Measurements from ENCODE around the gene WDR55.
"Not testable (repeated sequence)": the region's sequence is repeated elsewhere in the genome, so short reads cannot be mapped to it uniquely, and the experiment has no call there.

Gene WDR55

GRCh38 chr5:140660371-140660770 lies 4.3 kb upstream of the WDR55 start:
- DNase-seq: not testable (repeated sequence)

DNA sequence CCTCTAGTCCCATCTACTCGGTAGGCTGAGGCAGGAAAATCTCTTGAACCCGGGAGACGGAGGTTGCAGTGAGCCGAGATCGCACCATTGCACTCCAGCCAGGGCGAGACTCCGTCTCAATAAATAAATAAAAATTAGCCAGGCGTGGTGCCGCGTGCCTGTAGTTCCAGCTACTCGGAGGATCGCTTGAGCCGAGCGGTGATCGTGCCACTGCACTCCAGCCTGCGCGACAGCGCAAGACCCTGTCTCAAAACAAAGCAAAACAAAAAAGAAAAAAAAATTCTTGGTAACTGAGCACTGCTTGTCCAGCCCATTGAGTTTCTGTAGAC lies 710 bp upstream of the WDR55 start:
- no peak for DNase-seq

DNA sequence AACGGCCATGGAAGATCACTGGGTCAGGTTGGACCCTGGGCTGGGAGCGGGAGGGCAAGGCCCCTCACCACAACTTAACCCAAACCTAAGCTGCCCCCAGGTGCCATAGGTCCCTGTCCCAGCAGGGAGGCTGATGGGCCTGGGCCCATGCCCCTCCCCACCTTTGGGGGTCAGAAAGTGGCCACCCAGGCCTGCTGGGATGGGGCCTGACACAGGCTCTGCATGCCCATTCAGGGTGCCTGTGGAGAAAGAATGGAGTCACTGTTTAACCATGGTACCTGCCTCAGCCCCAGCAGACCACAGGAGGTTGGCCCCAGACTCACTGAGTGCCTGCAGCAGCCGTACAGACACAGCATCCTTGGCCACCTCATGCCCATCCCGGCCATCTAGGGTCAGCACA lies 6.3 kb downstream of the WDR55 start:
- not testable (repeated sequence) for DNase-seq

DNA sequence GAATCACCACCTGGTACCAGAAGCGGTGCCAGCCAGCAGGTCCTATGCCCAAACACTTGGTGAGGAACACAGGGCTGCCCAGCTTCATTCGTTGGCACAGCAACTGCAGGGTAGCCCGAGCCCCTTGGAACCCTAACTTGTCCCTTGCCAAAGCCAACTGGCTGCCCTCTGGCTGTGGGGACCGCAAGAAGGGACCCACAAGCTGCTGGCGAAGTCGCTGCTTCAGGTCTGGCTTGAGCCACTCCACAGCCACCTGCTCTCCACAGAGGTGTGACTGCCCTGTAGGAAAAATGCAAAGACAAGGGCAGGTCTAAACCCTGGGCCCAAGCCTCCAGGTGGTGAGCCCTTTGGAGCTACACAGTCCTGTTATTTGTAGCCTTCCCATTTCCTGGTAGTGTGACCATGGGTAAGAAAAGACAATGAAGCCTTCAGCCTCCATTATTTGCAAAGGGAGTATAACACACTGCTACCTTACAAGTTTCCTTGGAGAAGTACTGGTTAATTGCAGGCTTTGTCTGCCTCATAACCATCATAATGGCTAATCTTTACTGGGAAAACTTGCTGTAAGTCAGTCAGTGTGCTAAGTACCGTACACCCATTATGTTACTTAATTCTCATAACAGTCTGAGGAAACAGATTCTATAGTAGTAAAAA lies 6.9 kb downstream of the WDR55 start:
- no peak for DNase-seq

DNA sequence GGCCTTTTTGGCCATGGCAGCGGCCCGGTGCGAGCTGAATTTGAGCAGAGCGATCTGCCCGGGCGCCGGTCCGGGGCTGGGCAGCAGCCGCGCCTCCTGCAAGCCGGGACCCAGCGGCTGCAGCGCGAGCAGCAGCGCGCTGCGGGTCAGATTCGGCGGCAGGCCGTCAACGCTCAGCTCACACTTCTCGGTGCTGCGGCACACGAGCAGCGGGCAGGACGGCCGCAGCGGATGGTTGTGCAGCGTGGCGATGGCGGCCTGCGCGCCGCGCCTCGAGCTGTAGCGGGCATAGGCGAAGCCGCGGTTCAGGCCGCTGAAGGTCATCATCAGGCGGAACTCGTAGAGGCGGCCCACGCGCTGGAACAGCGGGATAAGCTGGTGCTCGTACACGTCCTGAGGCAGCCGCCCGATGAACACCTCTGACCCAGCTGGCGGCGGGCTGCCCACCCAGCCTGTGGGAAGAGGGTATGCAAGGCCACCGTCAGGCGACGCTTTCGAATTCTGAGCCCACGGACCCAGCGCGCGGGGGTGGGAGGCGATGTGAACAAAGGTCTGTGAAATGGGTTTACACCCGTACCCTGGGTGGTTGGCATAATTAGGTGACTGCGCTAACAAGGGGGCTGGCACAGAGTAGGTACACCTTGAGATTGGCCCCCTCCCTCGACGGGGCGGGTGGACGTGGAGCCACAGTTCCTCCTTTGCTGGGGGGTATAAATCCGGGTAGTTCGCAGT lies 7.9 kb downstream of the WDR55 start:
- DNase-seq: no peak

DNA sequence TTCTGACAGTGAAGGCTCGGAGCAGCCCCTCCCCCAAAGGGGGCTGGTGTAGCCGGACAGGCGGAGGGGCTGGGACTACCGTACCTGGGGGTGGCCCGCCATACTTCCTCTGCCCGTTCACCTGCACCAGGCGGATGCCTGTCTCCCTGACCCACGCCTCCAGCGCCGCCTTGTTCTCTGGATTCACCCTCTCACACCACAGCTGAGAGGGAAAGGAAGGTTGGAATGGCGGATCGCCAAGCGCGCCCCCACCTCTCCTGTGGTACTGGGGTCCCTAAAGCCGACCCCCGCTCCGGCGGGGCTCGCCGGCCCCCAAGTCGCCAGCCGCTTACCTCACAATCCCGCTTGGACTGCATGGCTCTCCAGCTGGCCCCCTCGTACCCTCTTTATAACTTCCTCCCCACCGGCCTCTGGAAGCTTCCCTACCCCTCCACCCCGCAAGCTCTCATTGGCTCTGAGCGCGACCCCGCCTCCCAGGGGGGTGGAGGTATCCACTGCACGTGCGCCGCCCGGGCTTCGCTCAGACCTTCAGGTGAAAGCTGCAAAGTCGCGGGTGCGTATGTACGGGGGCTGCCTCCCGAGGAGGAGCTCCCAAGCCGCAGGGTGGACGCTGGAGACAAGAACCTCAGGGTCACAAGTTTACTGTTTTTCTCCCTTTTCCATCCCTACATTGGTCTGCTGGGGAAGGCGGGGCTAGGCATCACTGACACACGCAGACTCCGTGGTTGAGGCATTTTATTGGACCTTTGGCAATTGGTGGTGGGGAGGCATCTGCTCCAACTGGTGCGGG lies 8.7 kb downstream of the WDR55 start, which contains the start of gene DND1:
Gene DND1 (minus strand): TSS at position 390 of the 790 bp plus-strand sequence. CDS start 34 bp downstream, at position 356.
- no peak for DNase-seq

DNA sequence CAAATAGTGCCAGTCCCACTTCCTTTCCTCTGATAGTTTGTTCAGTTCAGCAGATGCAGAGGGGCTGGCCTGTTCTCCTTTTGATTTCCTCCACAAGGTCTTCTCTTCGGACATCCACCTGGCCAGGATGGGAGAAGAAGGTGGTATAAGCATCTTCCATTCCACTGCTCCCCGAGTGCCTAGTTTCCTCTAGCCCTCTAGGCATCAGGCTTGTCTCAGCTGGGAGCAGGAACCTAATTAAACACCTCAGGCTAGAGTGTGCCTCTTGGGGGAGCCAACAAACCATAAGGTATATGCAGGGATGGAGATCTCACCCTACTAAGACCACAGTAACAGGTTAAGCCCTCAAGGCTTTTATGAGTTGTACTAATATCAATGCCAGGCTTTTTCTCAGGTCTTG lies 9.5 kb downstream of the WDR55 start:
- no peak for DNase-seq

GRCh38 chr5:140674629-140675028 lies 9.9 kb downstream of the WDR55 start:
- no peak for DNase-seq

DNA sequence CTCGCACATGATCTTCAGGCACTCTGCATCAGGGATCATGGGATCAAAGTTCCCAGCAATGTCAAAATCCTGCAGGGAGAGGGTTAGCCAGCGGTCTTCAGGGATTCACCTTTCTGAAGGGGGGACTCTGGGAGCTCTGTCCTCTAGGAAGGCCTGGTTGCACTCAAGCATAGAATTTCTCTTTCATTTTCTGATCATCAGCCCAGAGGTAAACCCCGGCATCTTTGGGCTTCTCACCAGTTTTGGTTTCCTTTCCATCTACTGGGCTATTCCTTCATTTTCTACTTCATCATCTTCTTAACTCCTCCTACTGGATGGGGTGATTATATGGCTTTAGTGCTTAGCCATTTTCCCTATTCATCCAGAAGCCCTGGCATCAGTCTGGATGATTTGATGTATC lies 13.2 kb downstream of the WDR55 start:
- no peak for DNase-seq

DNA sequence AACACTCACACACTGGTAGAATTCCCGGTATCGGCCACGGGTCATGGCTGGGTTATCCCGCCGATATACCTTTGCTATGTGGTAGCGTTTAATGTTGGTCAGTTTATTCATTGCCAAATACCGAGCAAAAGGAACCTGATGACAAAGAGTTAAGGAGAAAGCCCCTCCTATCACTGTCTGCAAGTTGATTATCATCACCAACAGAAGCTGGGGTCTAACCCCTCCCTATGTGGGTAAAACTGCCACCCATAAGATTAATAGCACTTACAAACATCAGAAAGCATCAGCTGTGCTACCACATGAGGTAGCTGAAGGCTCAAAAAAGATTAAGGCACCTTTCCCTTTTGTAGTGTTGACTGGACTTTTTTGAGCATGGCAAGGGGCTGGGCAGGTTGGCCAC lies 14.3 kb downstream of the WDR55 start:
- no peak for DNase-seq

GRCh38 chr5:140690376-140690932 lies 25.8 kb downstream of the WDR55 start:
- no peak for DNase-seq

DNA sequence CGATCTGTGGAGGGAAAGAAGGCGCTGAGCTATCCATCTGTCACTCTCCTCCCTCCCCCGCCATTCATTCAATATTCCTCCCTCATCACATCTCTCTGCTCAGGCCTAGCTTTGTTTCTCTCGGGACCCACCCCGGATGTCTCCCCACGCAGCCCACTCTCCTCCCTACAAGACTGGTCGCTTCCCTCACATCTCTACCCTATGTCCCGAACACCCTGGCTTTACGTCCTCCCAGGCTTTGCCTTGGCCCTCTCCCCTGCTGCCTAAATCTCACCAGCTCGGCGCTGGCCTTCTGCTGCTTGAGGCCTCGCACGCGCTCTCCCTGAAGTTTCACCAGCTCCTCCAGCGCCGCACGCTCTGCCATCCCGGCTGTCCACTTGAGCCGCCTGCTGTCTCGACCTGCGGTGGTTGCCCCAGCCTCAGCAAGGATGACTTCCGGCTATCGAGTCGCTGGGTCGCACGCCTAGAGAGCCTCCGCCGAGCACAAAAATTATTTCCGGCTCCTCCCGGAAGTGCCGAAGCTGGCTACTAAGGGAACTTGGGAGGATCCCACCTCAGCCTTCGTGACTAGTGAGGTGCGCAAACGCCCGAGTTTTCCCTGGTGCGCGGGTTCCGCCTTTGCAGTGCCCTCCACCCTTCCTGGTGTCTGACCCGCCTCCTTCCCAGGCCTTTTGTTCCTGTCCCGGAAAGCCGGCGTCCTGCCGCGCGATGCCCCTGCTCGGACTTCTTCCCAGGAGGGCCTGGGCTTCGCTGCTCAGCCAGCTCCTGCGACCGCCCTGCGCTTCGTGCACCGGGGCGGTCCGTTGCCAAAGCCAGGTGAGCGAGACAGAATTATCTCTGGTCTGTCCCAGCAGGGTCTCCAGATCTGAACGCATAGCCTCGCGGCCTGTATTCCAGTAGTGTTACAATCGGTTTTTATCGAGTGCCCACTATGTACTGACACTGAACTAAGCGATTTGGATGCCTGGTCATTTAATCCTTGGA lies 26.5 kb downstream of the WDR55 start, which contains the start of the genes HARS1 and HARS2:
Gene HARS1 (minus strand): TSS at position 430 of the 984 bp plus-strand sequence. CDS start 66 bp downstream, at position 364.
Gene HARS2 (plus strand): TSS at position 515 of the 984 bp plus-strand sequence. CDS start 194 bp downstream, at position 709.
- peak; percentile 83 for DNase-seq

GRCh38 chr5:140694276-140694675 lies 29.6 kb downstream of the WDR55 start:
- no peak for DNase-seq

GRCh38 chr5:140696891-140697492 lies 32.3 kb downstream of the WDR55 start:
- no peak for DNase-seq

GRCh38 chr5:140700177-140701144 lies 35.8 kb downstream of the WDR55 start, which contains the start of gene ZMAT2:
TSS of gene ZMAT2 (plus strand) at chr5:140700447. CDS start at chr5:140700461, 14 bp downstream.
- peak; percentile 81 for DNase-seq

DNA sequence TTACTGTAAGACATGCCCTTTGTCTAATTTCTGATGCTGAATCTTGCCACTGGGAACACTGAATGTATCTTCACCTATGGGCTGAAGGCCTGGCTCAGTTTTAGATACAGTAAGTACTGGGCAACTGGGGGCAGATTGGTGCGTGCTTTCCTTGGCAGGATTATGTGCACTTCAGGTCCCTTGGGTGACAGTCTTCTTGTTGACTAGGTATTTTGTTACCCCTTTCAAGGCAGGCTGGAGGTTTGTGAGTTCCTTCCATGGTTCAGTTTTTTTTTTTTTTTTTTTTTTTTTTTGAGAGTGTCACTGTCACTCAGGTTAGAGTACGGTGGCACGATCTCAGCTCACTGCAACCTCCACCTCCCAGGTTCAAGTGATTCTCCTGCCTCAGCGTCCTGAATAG lies 43.1 kb downstream of the WDR55 start:
- no peak for DNase-seq

DNA sequence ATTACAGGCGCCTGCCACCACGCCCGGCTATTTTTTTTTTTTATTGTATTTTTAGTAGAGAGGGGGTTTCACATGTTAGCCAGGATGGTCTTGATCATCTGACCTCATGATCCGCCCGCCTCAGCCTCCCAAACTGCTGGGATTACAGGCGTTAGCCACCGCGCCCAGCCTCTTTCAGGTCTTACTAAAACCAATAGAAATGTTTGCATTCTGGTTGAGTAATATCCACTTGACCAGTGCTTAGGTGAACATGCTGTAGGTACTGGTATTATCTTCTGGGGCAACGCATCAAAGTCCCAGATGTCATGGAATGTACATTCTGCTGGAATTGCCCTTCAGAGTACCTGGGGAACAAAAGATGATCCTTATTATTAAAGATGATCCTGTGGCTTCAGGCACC lies 44.1 kb downstream of the WDR55 start:
- DNase-seq: not testable (repeated sequence)

GRCh38 chr5:140710899-140711552 lies 46.3 kb downstream of the WDR55 start:
- peak; percentile 20 for DNase-seq

DNA sequence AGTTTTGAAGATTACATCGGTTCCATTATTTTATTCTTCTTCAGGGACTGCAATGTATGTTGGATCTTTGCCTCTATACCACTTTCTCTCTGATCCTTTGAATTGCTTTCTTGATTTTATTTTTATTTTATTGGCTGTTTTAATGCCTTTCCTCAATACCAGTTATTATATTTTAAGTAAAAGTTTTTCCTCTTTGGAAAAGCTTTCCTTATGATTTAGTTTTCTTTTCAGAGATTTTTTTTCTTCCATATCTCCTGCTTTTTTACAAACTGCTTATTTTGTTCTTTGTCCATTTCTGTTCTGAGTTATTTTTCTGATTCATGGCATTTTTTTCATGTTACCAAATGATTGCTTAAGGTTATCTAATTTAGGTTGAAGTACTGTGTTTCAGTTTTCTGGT lies 47.1 kb downstream of the WDR55 start:
- DNase-seq: no peak
